SU-DHL-6 (cell line): ENCODE data around the gene PRDM16.

Experiments used
- EZH2phosphoT487 ChIP-seq: fragments of 200-600 bp; sonication (generic), shearing (Covaris generic); conservative IDR thresholded peaks from 2 replicates; pipeline ENCODE4 v1.6.1; 2018; ENCODE audit warnings: mild to moderate bottlenecking, antibody characterized with exemption, low read length, moderate library complexity, mixed read lengths
- TF ChIP-seq, protein P1 (sequence below): fragments of 200-600 bp; sonication (generic); IDR thresholded peaks from one replicate; pipeline ENCODE4 v1.5.1; 2017; ENCODE audit warnings: antibody characterized with exemption, mild to moderate bottlenecking, low read length, moderate library complexity; ENCODE audit not compliant: insufficient read depth, poor library complexity, severe bottlenecking

DNA sequence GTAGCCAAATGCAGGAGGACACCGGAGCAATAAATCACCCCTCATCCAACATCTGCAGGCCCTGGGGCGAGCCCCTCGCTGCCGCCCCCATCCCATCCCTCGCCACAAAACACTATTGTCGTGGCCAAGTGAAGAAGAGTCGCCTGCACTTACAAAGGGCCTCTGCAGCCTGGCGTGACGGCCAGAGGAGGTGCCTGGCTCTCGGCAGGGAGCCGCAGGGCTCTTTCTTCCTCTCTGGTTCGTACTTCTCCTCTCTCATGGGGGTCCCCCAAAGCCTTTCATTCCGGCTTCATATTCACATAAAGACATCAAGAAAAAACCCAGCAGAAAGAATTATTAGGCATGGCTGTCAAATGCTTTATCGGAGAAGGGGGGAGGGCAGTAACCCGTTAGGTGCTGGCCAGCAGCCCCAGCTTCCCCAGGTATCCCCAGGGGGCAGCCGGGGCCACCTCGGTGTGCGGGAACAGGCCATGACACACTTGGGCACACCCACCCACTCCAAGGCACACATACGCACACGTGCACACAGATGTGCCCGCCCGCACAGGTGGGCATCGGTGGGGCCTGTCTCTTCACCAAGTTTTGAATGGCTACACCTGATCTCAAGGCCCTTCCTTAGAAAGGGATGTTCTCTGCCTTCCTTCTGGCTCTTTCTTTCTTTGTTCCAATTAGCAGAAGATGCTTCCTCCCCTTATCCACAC lies 149.1 kb downstream of the PRDM16 start:
- TF ChIP-seq, protein P1, sequence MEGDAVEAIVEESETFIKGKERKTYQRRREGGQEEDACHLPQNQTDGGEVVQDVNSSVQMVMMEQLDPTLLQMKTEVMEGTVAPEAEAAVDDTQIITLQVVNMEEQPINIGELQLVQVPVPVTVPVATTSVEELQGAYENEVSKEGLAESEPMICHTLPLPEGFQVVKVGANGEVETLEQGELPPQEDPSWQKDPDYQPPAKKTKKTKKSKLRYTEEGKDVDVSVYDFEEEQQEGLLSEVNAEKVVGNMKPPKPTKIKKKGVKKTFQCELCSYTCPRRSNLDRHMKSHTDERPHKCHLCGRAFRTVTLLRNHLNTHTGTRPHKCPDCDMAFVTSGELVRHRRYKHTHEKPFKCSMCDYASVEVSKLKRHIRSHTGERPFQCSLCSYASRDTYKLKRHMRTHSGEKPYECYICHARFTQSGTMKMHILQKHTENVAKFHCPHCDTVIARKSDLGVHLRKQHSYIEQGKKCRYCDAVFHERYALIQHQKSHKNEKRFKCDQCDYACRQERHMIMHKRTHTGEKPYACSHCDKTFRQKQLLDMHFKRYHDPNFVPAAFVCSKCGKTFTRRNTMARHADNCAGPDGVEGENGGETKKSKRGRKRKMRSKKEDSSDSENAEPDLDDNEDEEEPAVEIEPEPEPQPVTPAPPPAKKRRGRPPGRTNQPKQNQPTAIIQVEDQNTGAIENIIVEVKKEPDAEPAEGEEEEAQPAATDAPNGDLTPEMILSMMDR: no peak
- TF ChIP-seq EZH2phosphoT487: no peak
